ENCODE results near the gene SEMA5B. TPM values are rescaled to one million over a fixed set of nuclear protein-coding genes. Genes with fewer than 3 reads are reported as not detected.

SEMA5B gene
- total and polyA plus RNA-seq, 2 of the 4 experiments (the other 2 are of a cell fraction) = not detected

DNA sequence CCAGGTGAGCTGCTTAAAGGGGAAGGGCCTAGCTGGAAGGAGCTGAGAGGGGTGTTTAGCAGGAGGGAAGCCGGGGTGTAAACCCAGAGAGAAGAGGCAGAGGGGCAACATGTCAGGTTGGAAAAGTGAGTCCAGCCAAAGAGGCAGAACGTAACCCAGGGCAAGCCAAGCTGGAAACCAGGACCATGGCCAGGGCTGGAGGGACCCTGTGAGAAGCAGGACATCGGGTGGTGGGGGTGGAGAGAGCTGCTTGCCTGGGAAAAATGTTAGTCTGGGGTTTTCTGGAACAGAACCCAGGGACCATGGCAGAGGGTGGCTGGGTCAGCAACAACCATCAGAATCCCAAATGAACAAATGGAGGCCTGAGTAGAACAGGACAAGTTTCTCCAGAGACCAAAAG lies 32.6 kb downstream of the SEMA5B start:
- H2BK5ac ChIP-seq (ENCODE audit: low read depth, low read length, poor library complexity, severe bottlenecking) = no peak overlapping the region
- POLR2A ChIA-PET (ENCODE audit: unreplicated experiment) = no interaction called here
- H4K8ac ChIP-seq (ENCODE audit: low read depth in 2 of 2, low read length in 2 of 2) = no peak overlapping the region
- TF ChIP-seq CHD1 (IDR thresholded peaks at IDR 0.05; ENCODE audit: low read depth, low read length) = no peak
- TF ChIP-seq RFX5 (IDR thresholded peaks at IDR 0.05; ENCODE audit: low read depth, low read length) = no peak
- TF ChIP-seq MAZ (IDR thresholded peaks at IDR 0.05; ENCODE audit: borderline replicate concordance, low read depth, low read length) = no peak
- TF ChIP-seq MXI1 (IDR thresholded peaks at IDR 0.05; ENCODE audit: borderline replicate concordance, low read depth, low read length) = no peak
- TF ChIP-seq CEBPB (IDR thresholded peaks at IDR 0.05; ENCODE audit: low read depth, low read length) = no peak
- TF ChIP-seq, protein P1, sequence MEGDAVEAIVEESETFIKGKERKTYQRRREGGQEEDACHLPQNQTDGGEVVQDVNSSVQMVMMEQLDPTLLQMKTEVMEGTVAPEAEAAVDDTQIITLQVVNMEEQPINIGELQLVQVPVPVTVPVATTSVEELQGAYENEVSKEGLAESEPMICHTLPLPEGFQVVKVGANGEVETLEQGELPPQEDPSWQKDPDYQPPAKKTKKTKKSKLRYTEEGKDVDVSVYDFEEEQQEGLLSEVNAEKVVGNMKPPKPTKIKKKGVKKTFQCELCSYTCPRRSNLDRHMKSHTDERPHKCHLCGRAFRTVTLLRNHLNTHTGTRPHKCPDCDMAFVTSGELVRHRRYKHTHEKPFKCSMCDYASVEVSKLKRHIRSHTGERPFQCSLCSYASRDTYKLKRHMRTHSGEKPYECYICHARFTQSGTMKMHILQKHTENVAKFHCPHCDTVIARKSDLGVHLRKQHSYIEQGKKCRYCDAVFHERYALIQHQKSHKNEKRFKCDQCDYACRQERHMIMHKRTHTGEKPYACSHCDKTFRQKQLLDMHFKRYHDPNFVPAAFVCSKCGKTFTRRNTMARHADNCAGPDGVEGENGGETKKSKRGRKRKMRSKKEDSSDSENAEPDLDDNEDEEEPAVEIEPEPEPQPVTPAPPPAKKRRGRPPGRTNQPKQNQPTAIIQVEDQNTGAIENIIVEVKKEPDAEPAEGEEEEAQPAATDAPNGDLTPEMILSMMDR (conservative IDR thresholded peaks at IDR 0.05; ENCODE audit: low read depth, low read length) = no peak
- TF ChIP-seq RCOR1 (IDR thresholded peaks at IDR 0.05; ENCODE audit: insufficient replicate concordance, low read length) = no peak
- TF ChIP-seq MAFK (IDR thresholded peaks at IDR 0.05; ENCODE audit: low read depth, low read length) = no peak
- no peak for TF ChIP-seq SMC3 (IDR thresholded peaks at IDR 0.05; ENCODE audit: low read depth, low read length)
- TF ChIP-seq, protein P2, sequence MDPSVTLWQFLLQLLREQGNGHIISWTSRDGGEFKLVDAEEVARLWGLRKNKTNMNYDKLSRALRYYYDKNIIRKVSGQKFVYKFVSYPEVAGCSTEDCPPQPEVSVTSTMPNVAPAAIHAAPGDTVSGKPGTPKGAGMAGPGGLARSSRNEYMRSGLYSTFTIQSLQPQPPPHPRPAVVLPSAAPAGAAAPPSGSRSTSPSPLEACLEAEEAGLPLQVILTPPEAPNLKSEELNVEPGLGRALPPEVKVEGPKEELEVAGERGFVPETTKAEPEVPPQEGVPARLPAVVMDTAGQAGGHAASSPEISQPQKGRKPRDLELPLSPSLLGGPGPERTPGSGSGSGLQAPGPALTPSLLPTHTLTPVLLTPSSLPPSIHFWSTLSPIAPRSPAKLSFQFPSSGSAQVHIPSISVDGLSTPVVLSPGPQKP (IDR thresholded peaks at IDR 0.05; ENCODE audit: borderline replicate concordance, low read depth, low read length) = no peak
- DNase-seq (no peak), ATAC-seq (ENCODE audit: low read depth) (no peak)
- no peak overlapping the region for H2AK9ac ChIP-seq (replicated peaks; ENCODE audit: low read depth, low read length, poor library complexity)
- H4K20me1 ChIP-seq (ENCODE audit: insufficient read depth, low read length) = no peaks in the 10 kb centered on the region
- H3K9me3 ChIP-seq (ENCODE audit: control insufficient read depth, insufficient read depth, low read length) = no peaks in the 10 kb centered on the region
- H3K27me3 ChIP-seq (ENCODE audit: control insufficient read depth, insufficient read depth, low read length) = peaks cover 85% of the 10 kb centered on the region
- no peaks in the 10 kb centered on the region for H3K4me1 ChIP-seq (ENCODE audit: control insufficient read depth, insufficient read depth, low read length)
- no peak overlapping the region for H4K91ac ChIP-seq (ENCODE audit: insufficient read depth, low read depth, low read length)
- H2BK120ac ChIP-seq (ENCODE audit: low read depth, low read length) = no peak overlapping the region
- CTCF ChIA-PET = no interaction called here
- no peak overlapping the region for H3K56ac ChIP-seq (ENCODE audit: extremely low read depth, insufficient read depth, low read length)
- dilution Hi-C loops (cut with HindIII; ENCODE audit: low sequenced_read_pairs, unreplicated experiment) (no loop called here), intact Hi-C loops (cut with micrococcal nuclease) (no loop called here), in situ Hi-C loops (cut with MboI; ENCODE audit: low sequenced_read_pairs) (no loop called here)
- H3K27ac ChIP-seq (ENCODE audit: insufficient read depth, low read length) = no peak overlapping the region
- WGBS, 2 experiments (ENCODE audit: extremely low coverage in 2 of 2, insufficient read length in 1 of 2) = 47% methylated on average over 3 of the region's 3 CpGs; no CpG with 5 or more reads in 1 of the 2 experiments
- no peak overlapping the region for H3K4me3 ChIP-seq (ENCODE audit: insufficient read depth, low read depth, low read length)
- H3K9ac ChIP-seq (ENCODE audit: low read depth, low read length) = no peak overlapping the region
- no peaks in the 10 kb centered on the region for H3K79me1 ChIP-seq (ENCODE audit: low read depth in 1 of 2, low read length in 2 of 2)
- no peaks in the 10 kb centered on the region for H3K36me3 ChIP-seq (ENCODE audit: control insufficient read depth, insufficient read depth, low read length)
- no peak overlapping the region for H3K18ac ChIP-seq (ENCODE audit: low read depth, low read length)
- no peak overlapping the region for H3K4me2 ChIP-seq (ENCODE audit: low read depth, low read length)
- no peak overlapping the region for H3K4ac ChIP-seq (ENCODE audit: low read depth, low read length)
- no peak overlapping the region for H3K23ac ChIP-seq (ENCODE audit: low read depth, low read length)
- no peak overlapping the region for H3K14ac ChIP-seq (replicated peaks; ENCODE audit: low read depth, low read length)
- no peaks in the 10 kb centered on the region for H3K9me1 ChIP-seq (ENCODE audit: insufficient read depth, low read length)
- H2BK20ac ChIP-seq (ENCODE audit: low read depth, low read length) = no peak overlapping the region
- BruUV-seq (replicated peaks) = no TSS peak
- no peak overlapping the region for H2AFZ ChIP-seq (replicated peaks; ENCODE audit: low read length, poor library complexity)
- no peak overlapping the region for H2AK5ac ChIP-seq (ENCODE audit: low read depth, low read length)
- H2BK15ac ChIP-seq (ENCODE audit: low read depth, low read length) = no peak overlapping the region
- H4K5ac ChIP-seq (ENCODE audit: low read depth, low read length) = no peak overlapping the region

Measured in IMR-90 (cell line).